Measurements from ENCODE around the gene CDK14.
"Not testable (repeated sequence)": the region's sequence is repeated elsewhere in the genome, so short reads cannot be mapped to it uniquely, and the experiment has no call there.

Gene CDK14

GRCh38 chr7:90777465-90777864 is 181.3 kb downstream of the CDK14 start:
- H3K9me3 ChIP-seq: no peaks in the 10 kb centered on the region
- H3K4me1 ChIP-seq: no peaks in the 10 kb centered on the region
- no peak overlapping the region for H3K4me3 ChIP-seq (ENCODE audit: low read depth, low read length)
- no peaks in the 10 kb centered on the region for H3K27me3 ChIP-seq
- no peak for TF ChIP-seq CTCF (IDR thresholded peaks at IDR 0.05; ENCODE audit: low read depth, low read length)
- DNase-seq: no peak
- H3K36me3 ChIP-seq: no peaks in the 10 kb centered on the region

DNA sequence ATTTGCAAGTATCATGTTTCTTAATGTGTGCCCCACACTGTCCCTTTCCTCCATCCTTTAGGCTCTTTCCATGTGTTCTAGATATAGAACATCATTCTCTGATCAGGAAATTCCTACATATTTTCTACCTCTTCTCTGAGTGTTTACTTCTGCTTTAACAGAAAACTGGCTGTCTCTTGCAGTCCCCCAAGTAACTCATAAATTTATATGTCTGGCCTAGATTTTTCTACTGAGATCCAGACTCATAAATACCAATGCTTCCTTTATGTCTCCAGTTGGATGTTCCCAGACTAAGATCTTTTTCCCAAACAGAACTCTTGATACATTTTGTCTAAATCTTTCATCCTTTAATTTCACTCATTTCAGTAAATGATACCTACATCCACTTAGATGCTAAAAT is 181.8 kb downstream of the CDK14 start:
- Histone ChIP-seq H3K27me3 (no peaks in the 10 kb centered on the region), H3K36me3 (no peaks in the 10 kb centered on the region), H3K4me1 (no peaks in the 10 kb centered on the region), H3K9me3 (no peaks in the 10 kb centered on the region), H3K4me3 (ENCODE audit: low read depth, low read length) (no peak overlapping the region)
- no peak for DNase-seq
- no peak for TF ChIP-seq CTCF (IDR thresholded peaks at IDR 0.05; ENCODE audit: low read depth, low read length)

- TF ChIP-seq CTCF (IDR thresholded peaks at IDR 0.05; ENCODE audit: low read depth, low read length): no peak
- no peak for DNase-seq
- Histone ChIP-seq H3K4me1 (no peaks in the 10 kb centered on the region), H3K4me3 (ENCODE audit: low read depth, low read length) (no peak overlapping the region), H3K9me3 (no peaks in the 10 kb centered on the region), H3K27me3 (no peaks in the 10 kb centered on the region), H3K36me3 (no peaks in the 10 kb centered on the region)
Measured at GRCh38 chr7:90788052-90788451, 191.9 kb downstream of the CDK14 start.

GRCh38 chr7:90789736-90790306 is 193.7 kb downstream of the CDK14 start:
- H3K36me3 ChIP-seq: no peaks in the 10 kb centered on the region
- no peaks in the 10 kb centered on the region for H3K9me3 ChIP-seq
- no peak for TF ChIP-seq CTCF (IDR thresholded peaks at IDR 0.05; ENCODE audit: low read depth, low read length)
- H3K4me1 ChIP-seq: no peaks in the 10 kb centered on the region
- H3K27me3 ChIP-seq: no peaks in the 10 kb centered on the region
- H3K4me3 ChIP-seq (ENCODE audit: low read depth, low read length): no peak overlapping the region
- no peak for DNase-seq

- TF ChIP-seq CTCF (IDR thresholded peaks at IDR 0.05; ENCODE audit: low read depth, low read length): no peak
- Histone ChIP-seq H3K36me3 (no peaks in the 10 kb centered on the region), H3K27me3 (no peaks in the 10 kb centered on the region), H3K9me3 (no peaks in the 10 kb centered on the region), H3K4me3 (ENCODE audit: low read depth, low read length) (no peak overlapping the region), H3K4me1 (no peaks in the 10 kb centered on the region)
- DNase-seq: no peak
Measured at GRCh38 chr7:90791596-90791995, 195.5 kb downstream of the CDK14 start.

- Histone ChIP-seq H3K9me3 (no peaks in the 10 kb centered on the region), H3K36me3 (no peaks in the 10 kb centered on the region), H3K27me3 (no peaks in the 10 kb centered on the region), H3K4me1 (no peaks in the 10 kb centered on the region), H3K4me3 (ENCODE audit: low read depth, low read length) (no peak overlapping the region)
- no peak for TF ChIP-seq CTCF (IDR thresholded peaks at IDR 0.05; ENCODE audit: low read depth, low read length)
- DNase-seq: no peak
Measured at GRCh38 chr7:90792301-90792700, 196.2 kb downstream of the CDK14 start.

DNA sequence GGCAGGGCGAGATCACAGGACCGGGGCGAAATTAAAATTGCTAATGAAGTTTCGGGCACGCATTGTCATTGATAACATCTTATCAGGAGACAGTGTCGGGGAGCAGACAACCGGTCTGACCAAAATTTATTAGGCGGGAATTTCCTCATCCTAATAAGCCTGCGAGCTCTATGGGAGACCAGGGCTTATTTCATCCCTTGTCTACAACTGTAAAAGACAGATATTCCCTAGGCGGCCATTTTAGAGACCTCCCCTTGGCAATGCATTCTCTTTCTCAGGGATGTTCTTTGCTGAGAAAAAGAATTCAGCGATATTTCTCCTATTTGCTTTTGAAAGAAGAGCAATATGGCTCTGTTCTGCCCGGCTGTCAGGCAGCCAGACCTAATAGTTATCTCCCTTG is 198.1 kb downstream of the CDK14 start:
- not testable (repeated sequence) for H3K36me3 ChIP-seq; H3K4me1 ChIP-seq; H3K27me3 ChIP-seq; DNase-seq; H3K9me3 ChIP-seq; H3K4me3 ChIP-seq (ENCODE audit: low read depth, low read length)

All from BE2C (cell line).